Measurements from ENCODE around the gene SETBP1.

DNA sequence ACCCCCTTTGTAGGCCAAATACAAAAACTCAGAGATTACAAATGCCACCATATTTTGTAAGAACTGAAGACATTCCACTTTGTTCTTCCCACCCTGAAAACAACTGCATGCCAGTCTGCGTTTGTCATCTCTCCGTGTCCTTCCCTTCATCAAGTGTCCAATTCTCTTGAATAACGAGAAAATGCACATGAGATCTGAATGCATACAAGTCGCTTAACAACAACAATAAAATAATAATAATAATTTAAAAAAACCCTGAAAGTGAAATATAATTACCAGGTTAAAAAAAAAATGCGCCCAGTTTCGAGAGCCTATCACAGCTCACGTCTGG lies 2.0 kb upstream of the SETBP1 start:
- TF ChIP-seq ELF4 (CRISPR knock-in tag; IDR thresholded peaks at IDR 0.05) (no peak), EZH2 (IDR thresholded peaks at IDR 0.05; ENCODE audit: borderline replicate concordance, low read depth, low read length) (no peak), XRCC3 (IDR thresholded peaks at IDR 0.05) (no peak), ZNF780A (CRISPR knock-in tag; IDR thresholded peaks at IDR 0.05) (no peak), MTF1 (CRISPR knock-in tag; IDR thresholded peaks at IDR 0.05; ENCODE audit: borderline replicate concordance) (no peak), BRCA1 (IDR thresholded peaks at IDR 0.05) (no peak), BRCA1 (CRISPR knock-in tag; IDR thresholded peaks at IDR 0.05) (no peak), ZNF239 (CRISPR knock-in tag; IDR thresholded peaks at IDR 0.05) (no peak), TARDBP (IDR thresholded peaks at IDR 0.05) (no peak), POLR2AphosphoS5 (IDR thresholded peaks at IDR 0.05; ENCODE audit: control insufficient read depth, insufficient read depth, low read depth, low read length) (no peak)
- TF ChIP-seq, protein P1, sequence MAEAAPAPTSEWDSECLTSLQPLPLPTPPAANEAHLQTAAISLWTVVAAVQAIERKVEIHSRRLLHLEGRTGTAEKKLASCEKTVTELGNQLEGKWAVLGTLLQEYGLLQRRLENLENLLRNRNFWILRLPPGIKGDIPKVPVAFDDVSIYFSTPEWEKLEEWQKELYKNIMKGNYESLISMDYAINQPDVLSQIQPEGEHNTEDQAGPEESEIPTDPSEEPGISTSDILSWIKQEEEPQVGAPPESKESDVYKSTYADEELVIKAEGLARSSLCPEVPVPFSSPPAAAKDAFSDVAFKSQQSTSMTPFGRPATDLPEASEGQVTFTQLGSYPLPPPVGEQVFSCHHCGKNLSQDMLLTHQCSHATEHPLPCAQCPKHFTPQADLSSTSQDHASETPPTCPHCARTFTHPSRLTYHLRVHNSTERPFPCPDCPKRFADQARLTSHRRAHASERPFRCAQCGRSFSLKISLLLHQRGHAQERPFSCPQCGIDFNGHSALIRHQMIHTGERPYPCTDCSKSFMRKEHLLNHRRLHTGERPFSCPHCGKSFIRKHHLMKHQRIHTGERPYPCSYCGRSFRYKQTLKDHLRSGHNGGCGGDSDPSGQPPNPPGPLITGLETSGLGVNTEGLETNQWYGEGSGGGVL (CRISPR knock-in tag; IDR thresholded peaks at IDR 0.05) = no peak
- TF ChIP-seq, protein P2, sequence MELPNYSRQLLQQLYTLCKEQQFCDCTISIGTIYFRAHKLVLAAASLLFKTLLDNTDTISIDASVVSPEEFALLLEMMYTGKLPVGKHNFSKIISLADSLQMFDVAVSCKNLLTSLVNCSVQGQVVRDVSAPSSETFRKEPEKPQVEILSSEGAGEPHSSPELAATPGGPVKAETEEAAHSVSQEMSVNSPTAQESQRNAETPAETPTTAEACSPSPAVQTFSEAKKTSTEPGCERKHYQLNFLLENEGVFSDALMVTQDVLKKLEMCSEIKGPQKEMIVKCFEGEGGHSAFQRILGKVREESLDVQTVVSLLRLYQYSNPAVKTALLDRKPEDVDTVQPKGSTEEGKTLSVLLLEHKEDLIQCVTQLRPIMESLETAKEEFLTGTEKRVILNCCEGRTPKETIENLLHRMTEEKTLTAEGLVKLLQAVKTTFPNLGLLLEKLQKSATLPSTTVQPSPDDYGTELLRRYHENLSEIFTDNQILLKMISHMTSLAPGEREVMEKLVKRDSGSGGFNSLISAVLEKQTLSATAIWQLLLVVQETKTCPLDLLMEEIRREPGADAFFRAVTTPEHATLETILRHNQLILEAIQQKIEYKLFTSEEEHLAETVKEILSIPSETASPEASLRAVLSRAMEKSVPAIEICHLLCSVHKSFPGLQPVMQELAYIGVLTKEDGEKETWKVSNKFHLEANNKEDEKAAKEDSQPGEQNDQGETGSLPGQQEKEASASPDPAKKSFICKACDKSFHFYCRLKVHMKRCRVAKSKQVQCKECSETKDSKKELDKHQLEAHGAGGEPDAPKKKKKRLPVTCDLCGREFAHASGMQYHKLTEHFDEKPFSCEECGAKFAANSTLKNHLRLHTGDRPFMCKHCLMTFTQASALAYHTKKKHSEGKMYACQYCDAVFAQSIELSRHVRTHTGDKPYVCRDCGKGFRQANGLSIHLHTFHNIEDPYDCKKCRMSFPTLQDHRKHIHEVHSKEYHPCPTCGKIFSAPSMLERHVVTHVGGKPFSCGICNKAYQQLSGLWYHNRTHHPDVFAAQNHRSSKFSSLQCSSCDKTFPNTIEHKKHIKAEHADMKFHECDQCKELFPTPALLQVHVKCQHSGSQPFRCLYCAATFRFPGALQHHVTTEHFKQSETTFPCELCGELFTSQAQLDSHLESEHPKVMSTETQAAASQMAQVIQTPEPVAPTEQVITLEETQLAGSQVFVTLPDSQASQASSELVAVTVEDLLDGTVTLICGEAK (IDR thresholded peaks at IDR 0.05) = no peak
- TF ChIP-seq, protein P2 (CRISPR knock-in tag; IDR thresholded peaks at IDR 0.05) = no peak
- TF ChIP-seq, protein P3, sequence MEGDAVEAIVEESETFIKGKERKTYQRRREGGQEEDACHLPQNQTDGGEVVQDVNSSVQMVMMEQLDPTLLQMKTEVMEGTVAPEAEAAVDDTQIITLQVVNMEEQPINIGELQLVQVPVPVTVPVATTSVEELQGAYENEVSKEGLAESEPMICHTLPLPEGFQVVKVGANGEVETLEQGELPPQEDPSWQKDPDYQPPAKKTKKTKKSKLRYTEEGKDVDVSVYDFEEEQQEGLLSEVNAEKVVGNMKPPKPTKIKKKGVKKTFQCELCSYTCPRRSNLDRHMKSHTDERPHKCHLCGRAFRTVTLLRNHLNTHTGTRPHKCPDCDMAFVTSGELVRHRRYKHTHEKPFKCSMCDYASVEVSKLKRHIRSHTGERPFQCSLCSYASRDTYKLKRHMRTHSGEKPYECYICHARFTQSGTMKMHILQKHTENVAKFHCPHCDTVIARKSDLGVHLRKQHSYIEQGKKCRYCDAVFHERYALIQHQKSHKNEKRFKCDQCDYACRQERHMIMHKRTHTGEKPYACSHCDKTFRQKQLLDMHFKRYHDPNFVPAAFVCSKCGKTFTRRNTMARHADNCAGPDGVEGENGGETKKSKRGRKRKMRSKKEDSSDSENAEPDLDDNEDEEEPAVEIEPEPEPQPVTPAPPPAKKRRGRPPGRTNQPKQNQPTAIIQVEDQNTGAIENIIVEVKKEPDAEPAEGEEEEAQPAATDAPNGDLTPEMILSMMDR (IDR thresholded peaks at IDR 0.05 in 2 of 3, conservative IDR thresholded peaks at IDR 0.05 in 1 of 3; ENCODE audit: insufficient read depth in 2 of 3, low read depth in 1 of 3, low read length in 3 of 3) = no peak
- TF ChIP-seq, protein P4, sequence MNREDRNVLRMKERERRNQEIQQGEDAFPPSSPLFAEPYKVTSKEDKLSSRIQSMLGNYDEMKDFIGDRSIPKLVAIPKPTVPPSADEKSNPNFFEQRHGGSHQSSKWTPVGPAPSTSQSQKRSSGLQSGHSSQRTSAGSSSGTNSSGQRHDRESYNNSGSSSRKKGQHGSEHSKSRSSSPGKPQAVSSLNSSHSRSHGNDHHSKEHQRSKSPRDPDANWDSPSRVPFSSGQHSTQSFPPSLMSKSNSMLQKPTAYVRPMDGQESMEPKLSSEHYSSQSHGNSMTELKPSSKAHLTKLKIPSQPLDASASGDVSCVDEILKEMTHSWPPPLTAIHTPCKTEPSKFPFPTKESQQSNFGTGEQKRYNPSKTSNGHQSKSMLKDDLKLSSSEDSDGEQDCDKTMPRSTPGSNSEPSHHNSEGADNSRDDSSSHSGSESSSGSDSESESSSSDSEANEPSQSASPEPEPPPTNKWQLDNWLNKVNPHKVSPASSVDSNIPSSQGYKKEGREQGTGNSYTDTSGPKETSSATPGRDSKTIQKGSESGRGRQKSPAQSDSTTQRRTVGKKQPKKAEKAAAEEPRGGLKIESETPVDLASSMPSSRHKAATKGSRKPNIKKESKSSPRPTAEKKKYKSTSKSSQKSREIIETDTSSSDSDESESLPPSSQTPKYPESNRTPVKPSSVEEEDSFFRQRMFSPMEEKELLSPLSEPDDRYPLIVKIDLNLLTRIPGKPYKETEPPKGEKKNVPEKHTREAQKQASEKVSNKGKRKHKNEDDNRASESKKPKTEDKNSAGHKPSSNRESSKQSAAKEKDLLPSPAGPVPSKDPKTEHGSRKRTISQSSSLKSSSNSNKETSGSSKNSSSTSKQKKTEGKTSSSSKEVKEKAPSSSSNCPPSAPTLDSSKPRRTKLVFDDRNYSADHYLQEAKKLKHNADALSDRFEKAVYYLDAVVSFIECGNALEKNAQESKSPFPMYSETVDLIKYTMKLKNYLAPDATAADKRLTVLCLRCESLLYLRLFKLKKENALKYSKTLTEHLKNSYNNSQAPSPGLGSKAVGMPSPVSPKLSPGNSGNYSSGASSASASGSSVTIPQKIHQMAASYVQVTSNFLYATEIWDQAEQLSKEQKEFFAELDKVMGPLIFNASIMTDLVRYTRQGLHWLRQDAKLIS (CRISPR knock-in tag; IDR thresholded peaks at IDR 0.05) = no peak
- TF ChIP-seq, protein P5, sequence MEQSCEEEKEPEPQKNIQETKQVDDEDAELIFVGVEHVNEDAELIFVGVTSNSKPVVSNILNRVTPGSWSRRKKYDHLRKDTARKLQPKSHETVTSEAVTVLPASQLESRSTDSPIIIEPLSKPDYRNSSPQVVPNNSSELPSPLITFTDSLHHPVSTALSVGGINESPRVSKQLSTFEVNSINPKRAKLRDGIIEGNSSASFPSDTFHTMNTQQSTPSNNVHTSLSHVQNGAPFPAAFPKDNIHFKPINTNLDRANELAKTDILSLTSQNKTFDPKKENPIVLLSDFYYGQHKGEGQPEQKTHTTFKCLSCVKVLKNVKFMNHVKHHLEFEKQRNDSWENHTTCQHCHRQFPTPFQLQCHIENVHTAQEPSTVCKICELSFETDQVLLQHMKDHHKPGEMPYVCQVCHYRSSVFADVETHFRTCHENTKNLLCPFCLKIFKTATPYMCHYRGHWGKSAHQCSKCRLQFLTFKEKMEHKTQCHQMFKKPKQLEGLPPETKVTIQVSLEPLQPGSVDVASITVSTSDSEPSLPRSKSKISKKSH (CRISPR knock-in tag; IDR thresholded peaks at IDR 0.05) = no peak
